ENCODE measurements around the gene CRACR2B. TPM values are rescaled to one million over a fixed set of nuclear protein-coding genes. Genes with fewer than 3 reads are reported as not detected.

The CRACR2B gene
- total RNA-seq, 6 experiments from 2014 or later, result 0.63 to 2.2 (median 1.2) TPM

- no peak overlapping the region for H3K4me3 Mint-ChIP-seq
Measured at GRCh38 chr11:853682-854448, 26.1 kb downstream of the CRACR2B start.

DNA sequence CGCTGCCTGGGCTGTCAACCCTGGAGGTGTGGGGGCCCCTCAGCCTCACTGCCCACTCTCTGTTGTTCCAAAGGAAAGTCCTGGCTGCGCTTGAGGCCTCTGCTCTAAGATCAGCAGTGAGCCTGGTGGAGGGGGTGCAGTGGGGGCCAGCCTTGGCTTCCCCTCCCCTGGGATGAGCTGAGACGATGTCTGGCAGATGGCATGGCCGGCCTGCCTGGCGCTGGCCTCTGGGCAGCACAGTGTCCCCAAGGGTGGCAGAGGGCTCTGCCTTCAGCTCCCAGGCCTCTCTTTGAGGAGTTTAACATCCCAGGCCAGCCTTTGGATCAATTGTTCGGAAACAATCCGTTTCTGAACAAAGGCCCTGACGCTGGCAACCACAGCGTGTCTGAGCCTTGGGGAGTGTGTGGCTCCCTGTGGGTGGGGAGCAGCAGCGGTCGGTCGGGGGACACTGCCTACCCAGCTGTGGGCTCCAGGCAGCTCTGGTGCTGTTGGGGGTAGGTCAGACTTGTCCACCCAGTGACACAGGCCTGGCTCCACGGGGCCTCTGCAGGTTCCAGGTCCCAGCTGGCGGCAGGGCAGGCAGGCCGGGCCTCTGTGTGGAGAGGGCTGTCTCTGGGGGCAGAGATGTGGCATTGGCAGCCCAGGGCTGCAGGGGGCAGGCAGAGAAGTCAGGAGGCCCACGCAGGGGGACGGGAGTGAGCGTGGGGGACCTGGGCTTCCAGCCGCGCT is 27.0 kb downstream of the CRACR2B start:
- Mint-ChIP-seq H3K4me3 (no peak overlapping the region), H3K36me3 (ENCODE audit: low read depth) (no peaks in the 10 kb centered on the region), H3K27ac (no peak overlapping the region), H3K9me3 (no peaks in the 10 kb centered on the region), H3K4me1 (ENCODE audit: low read depth) (peaks cover 6% of the 10 kb centered on the region; the same call in 1 of the 2 replicates), H3K27me3 (ENCODE audit: insufficient read depth) (peaks cover 7% of the 10 kb centered on the region)
- no peak for DNase-seq
- no peak for TF ChIP-seq CTCF (IDR thresholded peaks at IDR 0.05)

More at GRCh38 chr11:853682-854448, 26.1 kb downstream of the CRACR2B start:
- TF ChIP-seq CTCF (IDR thresholded peaks at IDR 0.05), result no peak
- Mint-ChIP-seq H3K27me3 (ENCODE audit: insufficient read depth) (peaks cover 4% of the 10 kb centered on the region), H3K27ac (no peak overlapping the region), H3K4me1 (ENCODE audit: low read depth) (no peaks in the 10 kb centered on the region), H3K9me3 (no peaks in the 10 kb centered on the region), H3K36me3 (ENCODE audit: low read depth) (no peaks in the 10 kb centered on the region)
- no peak for DNase-seq

DNA sequence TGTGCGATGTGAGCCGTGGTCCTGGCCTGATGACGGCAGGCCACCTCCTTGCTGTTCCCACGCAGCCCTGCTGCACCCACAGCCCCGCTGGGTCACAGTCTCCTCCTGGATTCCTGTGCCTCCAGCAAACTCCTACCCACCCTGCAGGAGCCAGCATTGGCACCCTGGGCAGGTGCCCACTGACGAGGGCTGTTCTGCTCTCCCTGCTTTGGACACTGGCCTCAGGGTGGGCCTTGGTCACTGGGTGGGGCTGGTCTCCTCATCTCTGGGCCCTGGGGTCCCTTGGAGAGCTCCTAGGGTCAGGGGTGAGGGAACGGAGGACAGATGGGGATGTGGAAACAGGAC is 27.6 kb downstream of the CRACR2B start:
- H3K27me3 Mint-ChIP-seq (ENCODE audit: insufficient read depth), result peaks cover 7% of the 10 kb centered on the region
- H3K4me3 Mint-ChIP-seq, result no peak overlapping the region
- H3K4me1 Mint-ChIP-seq (ENCODE audit: low read depth), result peaks cover 6% of the 10 kb centered on the region; the same call in 1 of the 2 replicates
- no peak for TF ChIP-seq CTCF (IDR thresholded peaks at IDR 0.05)
- no peak overlapping the region for H3K27ac Mint-ChIP-seq
- DNase-seq, result no peak
- no peaks in the 10 kb centered on the region for H3K9me3 Mint-ChIP-seq
- no peaks in the 10 kb centered on the region for H3K36me3 Mint-ChIP-seq (ENCODE audit: low read depth)

DNA sequence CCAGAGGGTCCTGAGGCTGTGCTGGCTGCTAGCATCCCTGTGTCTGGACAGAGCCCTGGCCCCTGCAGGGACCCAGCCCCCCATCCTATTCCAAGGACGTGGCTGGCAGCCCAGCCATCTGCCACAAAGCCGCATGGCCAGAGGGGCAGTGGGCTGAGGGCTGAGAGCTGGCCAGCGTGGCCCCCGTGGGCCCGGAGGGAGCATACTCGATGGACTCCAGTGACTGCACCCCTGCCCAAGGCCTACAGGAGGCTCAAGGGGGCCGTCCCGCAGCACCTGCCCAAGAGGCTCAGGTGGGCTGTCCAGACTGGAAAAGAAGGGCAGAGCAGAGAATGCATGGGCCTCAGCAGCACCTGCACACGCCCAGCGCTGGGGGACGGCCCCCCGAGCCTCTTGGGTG is 28.1 kb downstream of the CRACR2B start:
- DNase-seq, result no peak
- no peaks in the 10 kb centered on the region for H3K36me3 Mint-ChIP-seq (ENCODE audit: low read depth)
- no peak overlapping the region for H3K4me3 Mint-ChIP-seq
- H3K9me3 Mint-ChIP-seq, result no peaks in the 10 kb centered on the region
- H3K27me3 Mint-ChIP-seq (ENCODE audit: insufficient read depth), result peaks cover 7% of the 10 kb centered on the region
- no peak overlapping the region for H3K27ac Mint-ChIP-seq
- peak; percentile 27; the same call in 1 of the 2 replicates for TF ChIP-seq CTCF (IDR thresholded peaks at IDR 0.05)
- peaks cover 6% of the 10 kb centered on the region; the same call in 1 of the 2 replicates for H3K4me1 Mint-ChIP-seq (ENCODE audit: low read depth)

- H3K27me3 Mint-ChIP-seq (ENCODE audit: insufficient read depth), result peaks cover 11% of the 10 kb centered on the region
- DNase-seq, result no peak
- H3K4me3 Mint-ChIP-seq, result no peak overlapping the region
- H3K36me3 Mint-ChIP-seq (ENCODE audit: low read depth), result no peaks in the 10 kb centered on the region
- no peak for TF ChIP-seq CTCF (IDR thresholded peaks at IDR 0.05)
- no peak overlapping the region for H3K27ac Mint-ChIP-seq
- no peaks in the 10 kb centered on the region for H3K9me3 Mint-ChIP-seq
- H3K4me1 Mint-ChIP-seq (ENCODE audit: low read depth), result peaks cover 6% of the 10 kb centered on the region; the same call in 1 of the 2 replicates
Measured at GRCh38 chr11:856397-856796, 28.7 kb downstream of the CRACR2B start.

Data from HFFc6 (cell line).